GM21447 (cell line): ENCODE results near the gene CA10.

Experiments
- ATAC-seq: cut with Tn5 transposase; IDR thresholded peaks from one replicate; pipeline ENCODE4 v1.9.1; 2021; ENCODE audit not compliant: unreplicated experiment

Gene CA10

GRCh38 chr17:51890710-51891109, 267.8 kb downstream of the CA10 start:
- ATAC-seq, result no peak

GRCh38 chr17:51888816-51889215, 269.7 kb downstream of the CA10 start:
- no peak for ATAC-seq

GRCh38 chr17:51876986-51877385, 281.5 kb downstream of the CA10 start:
- no peak for ATAC-seq

DNA sequence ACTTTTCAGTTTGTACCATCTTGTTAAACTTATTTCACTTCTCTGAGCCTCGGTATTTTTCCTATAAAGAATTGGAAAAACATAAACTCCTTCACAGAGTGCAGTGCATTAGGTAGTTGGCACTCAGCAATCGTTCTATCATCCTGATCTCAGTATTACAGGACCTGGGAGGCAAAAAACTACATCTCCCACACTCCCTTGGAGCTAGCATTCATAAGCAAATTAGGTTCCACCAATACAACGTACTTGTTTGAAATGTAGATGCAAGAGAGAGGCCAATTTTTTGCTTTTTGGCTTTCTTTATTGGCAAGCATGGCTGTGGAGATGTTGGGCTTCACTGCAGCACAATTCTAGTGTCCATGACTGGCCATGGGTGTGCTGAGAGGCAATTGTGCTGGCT, 285.2 kb downstream of the CA10 start:
- ATAC-seq, result no peak

GRCh38 chr17:51869387-51869786, 289.1 kb downstream of the CA10 start:
- ATAC-seq, result no peak

- ATAC-seq, result no peak
These were observed 297.5 kb downstream of the CA10 start for GRCh38 chr17:51860954-51861561.

DNA sequence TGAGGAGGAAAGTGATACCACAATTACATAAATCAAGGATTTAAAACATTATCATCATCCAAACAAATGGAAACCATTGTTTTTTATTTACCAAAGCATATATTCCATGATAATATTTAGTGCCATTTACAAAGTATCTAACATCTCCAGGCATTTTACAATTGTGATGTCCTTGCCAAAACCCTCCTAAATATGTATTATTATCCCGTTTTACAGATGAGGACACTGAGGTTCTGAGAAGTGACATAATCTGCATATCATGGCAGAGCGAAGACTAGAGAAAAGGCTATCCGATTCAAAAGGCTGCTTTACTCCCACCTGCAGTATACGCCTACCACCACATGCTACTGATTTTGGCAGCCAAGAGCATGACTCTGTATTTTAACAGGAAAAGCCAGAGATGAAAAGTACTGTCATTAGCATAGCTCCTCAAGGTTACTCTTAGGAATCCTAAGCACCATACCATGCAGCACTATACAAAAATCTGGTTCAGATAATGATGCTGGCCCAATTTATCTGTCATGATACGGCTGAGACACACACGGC, 301.4 kb downstream of the CA10 start:
- no peak for ATAC-seq

- ATAC-seq, result no peak
These were observed 302.7 kb downstream of the CA10 start for GRCh38 chr17:51855806-51856205.

GRCh38 chr17:51853857-51854256, 304.7 kb downstream of the CA10 start:
- no peak for ATAC-seq

- no peak for ATAC-seq
These were observed 305.9 kb downstream of the CA10 start for GRCh38 chr17:51852603-51853002.

DNA sequence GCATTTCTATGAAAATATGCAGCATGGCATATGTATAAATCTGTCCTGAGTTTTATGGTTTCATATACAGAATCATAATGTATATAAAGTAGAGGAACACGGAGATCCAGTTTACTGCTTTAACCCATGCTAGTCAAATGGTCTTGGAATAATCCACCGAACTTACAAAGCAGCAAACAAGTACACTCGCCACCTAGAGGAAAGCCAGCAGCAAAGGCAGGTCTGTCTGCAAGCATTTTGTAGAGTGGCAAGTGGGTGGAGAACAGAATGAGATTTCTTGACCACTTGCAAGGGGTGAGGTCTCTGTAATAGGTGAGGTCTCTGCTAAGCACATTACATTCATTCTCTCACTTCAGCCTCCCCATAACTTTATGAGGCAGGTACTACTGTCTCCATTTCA, 308.3 kb downstream of the CA10 start:
- no peak for ATAC-seq

DNA sequence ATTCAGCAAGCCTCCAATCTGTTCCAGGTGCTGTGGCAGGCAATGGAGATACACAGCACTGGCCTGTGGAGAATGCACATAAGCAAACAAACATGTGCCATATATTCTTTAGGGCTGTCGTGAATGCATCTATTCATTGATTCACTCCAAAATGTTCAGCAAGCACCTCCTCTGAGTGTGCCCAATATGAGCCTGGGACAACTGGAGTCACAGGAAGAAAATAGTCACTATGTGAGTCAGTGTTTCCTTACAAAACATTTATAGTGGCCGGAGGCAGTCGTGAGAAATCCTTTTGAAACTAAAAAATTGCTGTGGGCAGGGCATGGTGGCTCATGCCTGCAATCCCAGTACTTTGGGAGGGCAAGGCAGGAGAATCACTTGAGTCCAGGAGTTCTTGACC, 310.1 kb downstream of the CA10 start:
- no peak for ATAC-seq

DNA sequence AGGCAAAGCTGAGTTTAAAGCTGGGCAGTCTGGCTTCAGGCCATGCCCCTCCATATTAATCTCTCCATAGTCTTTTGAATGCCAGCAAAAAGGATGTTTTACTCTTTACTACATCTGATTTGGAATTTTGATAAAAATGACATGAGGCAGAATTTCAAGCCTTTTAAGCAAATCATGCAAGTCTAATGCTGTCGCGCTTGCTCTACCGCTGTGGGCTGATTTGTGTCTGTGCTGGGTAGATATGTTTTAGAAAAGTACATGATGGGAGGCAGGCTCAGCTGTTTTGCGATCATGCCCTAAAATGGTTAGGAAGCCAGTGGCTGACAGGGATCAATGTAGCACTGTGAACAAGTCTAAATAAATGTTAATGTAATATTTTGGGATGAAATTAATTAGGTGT, 311.9 kb downstream of the CA10 start:
- no peak for ATAC-seq

DNA sequence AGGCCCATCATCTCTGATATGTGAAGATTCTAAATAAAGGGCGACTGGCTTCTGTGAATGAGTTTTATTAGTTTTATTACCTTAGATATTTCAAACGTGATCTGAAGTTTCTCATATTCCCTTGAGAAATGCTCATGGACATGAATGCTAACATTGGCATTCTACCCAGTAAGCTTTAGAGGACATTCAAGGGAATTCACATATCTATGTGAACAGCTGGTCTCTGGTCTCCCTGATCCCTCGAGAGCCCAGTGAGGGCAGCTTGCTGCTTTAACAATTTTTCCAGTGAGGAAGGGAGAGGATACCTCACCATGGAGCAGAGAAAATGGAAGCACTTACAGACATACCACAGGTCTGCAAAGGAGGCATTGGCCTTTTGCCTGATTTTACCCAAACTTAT, 312.7 kb downstream of the CA10 start:
- no peak for ATAC-seq

GRCh38 chr17:51842763-51843162, 315.8 kb downstream of the CA10 start:
- ATAC-seq, result no peak

DNA sequence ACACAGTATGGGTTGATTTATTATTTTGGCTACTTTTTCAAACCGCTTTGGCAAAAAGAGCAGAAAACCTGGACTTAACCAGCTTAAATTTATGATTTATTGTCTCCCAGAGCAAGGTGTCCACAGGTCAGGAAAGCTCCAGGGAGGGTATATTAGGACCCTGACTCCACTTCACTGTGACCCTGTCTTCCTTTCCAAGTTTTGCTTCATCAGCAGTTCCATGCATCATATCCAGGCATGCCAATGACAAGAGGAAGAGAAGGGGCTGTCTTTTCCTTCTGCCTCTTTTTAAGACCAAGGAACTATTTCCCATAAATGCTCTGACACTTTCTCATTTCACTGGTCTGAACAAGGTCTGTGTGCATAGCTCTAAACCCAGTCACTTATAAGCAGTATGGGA, 316.8 kb downstream of the CA10 start:
- ATAC-seq, result no peak

- no peak for ATAC-seq
These were observed 317.8 kb downstream of the CA10 start for GRCh38 chr17:51840688-51841087.

DNA sequence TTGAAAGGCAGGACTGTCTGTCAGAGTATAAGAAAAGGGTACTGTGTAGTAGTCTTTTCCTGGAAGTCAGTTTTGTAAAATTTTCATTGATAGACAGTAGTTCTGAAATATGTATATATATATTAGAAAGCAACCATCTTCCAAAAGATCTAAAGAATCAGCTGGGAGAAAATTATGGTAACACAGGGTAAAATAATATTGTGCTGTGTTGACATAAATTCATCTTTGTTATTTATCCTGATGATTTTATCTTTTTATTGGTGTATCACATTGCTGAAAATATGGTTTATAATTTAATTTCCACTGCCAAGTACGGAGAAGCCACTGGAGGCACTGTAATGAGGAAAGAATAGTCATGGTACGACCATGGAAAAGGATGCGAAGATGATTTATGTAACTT, 324.9 kb downstream of the CA10 start:
- ATAC-seq, result no peak

- no peak for ATAC-seq
These were observed 325.5 kb downstream of the CA10 start for GRCh38 chr17:51833045-51833444.

- ATAC-seq, result no peak
These were observed 327.6 kb downstream of the CA10 start for GRCh38 chr17:51830886-51831285.

DNA sequence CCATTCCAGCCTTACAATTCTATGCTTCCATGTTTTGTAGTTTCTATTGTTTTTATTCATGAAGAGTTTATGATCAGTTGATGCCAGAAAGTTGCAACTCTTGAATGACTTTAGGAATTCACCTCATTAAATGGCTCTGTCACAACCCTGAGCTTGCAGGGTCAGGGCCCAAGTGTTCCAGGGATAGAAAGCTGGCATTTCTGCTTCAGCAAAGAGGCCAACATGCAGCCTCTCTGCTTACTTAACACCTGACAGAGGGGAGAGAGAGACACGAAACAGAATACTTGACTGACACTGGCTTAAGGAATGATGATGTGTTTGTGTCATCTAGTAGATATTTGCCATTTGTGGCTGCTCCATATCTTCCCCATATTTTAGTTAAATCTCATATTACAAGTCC, 328.1 kb downstream of the CA10 start:
- no peak for ATAC-seq

DNA sequence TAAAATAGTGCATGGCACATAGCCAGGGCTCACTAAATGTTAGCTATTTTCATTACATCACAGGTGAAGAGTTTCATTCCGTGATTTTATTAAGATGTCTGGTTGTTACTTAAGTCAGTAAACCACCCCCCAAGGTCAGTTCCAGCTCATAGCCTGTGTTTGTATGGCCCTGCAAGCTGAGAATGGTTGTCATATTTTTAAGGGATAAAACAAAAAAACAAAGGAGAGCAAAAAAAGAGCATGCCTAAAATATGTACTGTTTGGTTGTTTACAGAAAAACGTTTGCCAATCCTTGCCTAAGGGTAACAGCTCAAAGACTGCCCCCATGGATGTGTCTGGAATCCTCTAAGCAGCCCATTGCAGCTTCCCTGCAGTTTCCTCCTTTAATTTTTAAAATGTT, 329.6 kb downstream of the CA10 start:
- no peak for ATAC-seq

- ATAC-seq, result no peak
These were observed 331.4 kb downstream of the CA10 start for GRCh38 chr17:51827140-51827539.
